ENCODE measurements around the gene TNFAIP1. TPM values are rescaled to one million over a fixed set of nuclear protein-coding genes. Genes with fewer than 3 reads are reported as not detected.

The TNFAIP1 gene
- total RNA-seq, 1 experiment from 2014 or later, result 33.4 TPM

- no peak for TF ChIP-seq REST (IDR thresholded peaks at IDR 0.05; ENCODE audit: low read depth)
- TF ChIP-seq EZH2 (IDR thresholded peaks at IDR 0.05), result no peak
Observed at GRCh38 chr17:28392491-28392890, 56.9 kb downstream of the TNFAIP1 start (continued).

- DNase-seq (ENCODE audit: low read depth, low spot score) (no peak), ATAC-seq (no peak)
- no peaks in the 10 kb centered on the region for H3K4me1 ChIP-seq (ENCODE audit: control insufficient read depth in 1 of 2, insufficient read depth in 2 of 2, low read length in 2 of 2)
- no TSS peak for BruUV-seq (replicated peaks)
- H2AFZ ChIP-seq (ENCODE audit: low read depth, low read length, poor library complexity, severe bottlenecking), result no peak overlapping the region
- H3K4me3 ChIP-seq (replicated peaks in 1 of 2; ENCODE audit: low read depth in 1 of 2, low read length in 2 of 2), result no peak overlapping the region
- H3K9me3 ChIP-seq (ENCODE audit: control insufficient read depth in 1 of 2, insufficient read depth in 1 of 2, low read depth in 1 of 2, low read length in 2 of 2), result no peaks in the 10 kb centered on the region
- ChIA-PET POLR2A (no interaction called here), CTCF (no interaction called here), RAD21 (ENCODE audit: low non-redundant PET in 1 of 2, low total read pairs in 2 of 2, uncharacterized antibody in 2 of 2, unreplicated experiment in 2 of 2) (no interaction called here)
- H3K9me2 ChIP-seq (ENCODE audit: insufficient read depth), result no peaks in the 10 kb centered on the region
- no peaks in the 10 kb centered on the region for H3K79me2 ChIP-seq (ENCODE audit: insufficient read depth, low read length)
- intact Hi-C loops (cut with micrococcal nuclease), result no loop called here
- H3K9ac ChIP-seq (ENCODE audit: low read length), result no peak overlapping the region
- no peaks in the 10 kb centered on the region for H4K20me1 ChIP-seq (ENCODE audit: insufficient read depth)
- no peak overlapping the region for H3K27ac ChIP-seq (ENCODE audit: low read depth, low read length)
- 0 out of 4 replicates have a peak, but pooled peaks cover 0 to 3% of the 10 kb centered on the region in 2 experiments for H3K36me3 ChIP-seq (ENCODE audit: control insufficient read depth in 1 of 2, insufficient read depth in 2 of 2, low read length in 2 of 2)
- no peaks in the 10 kb centered on the region for H3K27me3 ChIP-seq (ENCODE audit: insufficient read depth, low read length)
- no peak overlapping the region for H3K4me2 ChIP-seq (ENCODE audit: low read length)
- no peak for TF ChIP-seq ZNF274 (IDR thresholded peaks at IDR 0.05; ENCODE audit: low read depth, low read length)
- no peak for TF ChIP-seq SIN3A (IDR thresholded peaks at IDR 0.05; ENCODE audit: low read depth)
- TF ChIP-seq JUND (IDR thresholded peaks at IDR 0.05), result no peak
- TF ChIP-seq FOSL1 (IDR thresholded peaks at IDR 0.05; ENCODE audit: low read depth), result no peak
- no peak for TF ChIP-seq CBX3 (IDR thresholded peaks at IDR 0.05; ENCODE audit: low read depth)
- no peak for TF ChIP-seq ATF3 (IDR thresholded peaks at IDR 0.05)
- TF ChIP-seq CEBPB (IDR thresholded peaks at IDR 0.05; ENCODE audit: low read depth), result no peak
- no peak for TF ChIP-seq POLR2A (IDR thresholded peaks at IDR 0.05; ENCODE audit: borderline replicate concordance, extremely low read depth, insufficient read depth, insufficient read length)
- TF ChIP-seq SP1 (IDR thresholded peaks at IDR 0.05; ENCODE audit: low read depth), result no peak
- TF ChIP-seq CTCF (IDR thresholded peaks at IDR 0.05 in 2 of 3, conservative IDR thresholded peaks at IDR 0.05 in 1 of 3; ENCODE audit: borderline replicate concordance in 1 of 3, insufficient read depth in 1 of 3, low read depth in 2 of 3, low read length in 2 of 3), result no peak
- no peak for TF ChIP-seq SRF (IDR thresholded peaks at IDR 0.05; ENCODE audit: low read depth)
- TF ChIP-seq MAX (IDR thresholded peaks at IDR 0.05), result no peak
- TF ChIP-seq POLR2AphosphoS5 (IDR thresholded peaks at IDR 0.05; ENCODE audit: low read depth, low read length), result no peak
- no peak for TF ChIP-seq REST (IDR thresholded peaks at IDR 0.05; ENCODE audit: low read depth)
- TF ChIP-seq EZH2phosphoT487 (IDR thresholded peaks at IDR 0.05; ENCODE audit: borderline replicate concordance), result no peak
Observed at GRCh38 chr17:28394337-28395116, 59.0 kb downstream of the TNFAIP1 start.

Measured in HCT116 (cell line).